Fibroblast of peridontal ligament (primary cell): ENCODE measurements around the gene TIGAR.
A peak's percentile ranks its signal among the peaks of the same experiment; 100 is the strongest.

Experiments
- DNase-seq: peaks from one replicate; pipeline ENCODE4 v3.0.0-alpha.2; 2010; ENCODE audit errors: extremely low read depth

Gene TIGAR

GRCh38 chr12:4378772-4379171 lies 57.8 kb downstream of the TIGAR start:
- no peak for DNase-seq

GRCh38 chr12:4379405-4379804 lies 58.4 kb downstream of the TIGAR start, which contains the start of gene FGF23:
Gene FGF23, minus strand, starts transcription at chr12:4379712. Its CDS starts 130 bp downstream, at chr12:4379582.
- peak; percentile 14 for DNase-seq

GRCh38 chr12:4380332-4380731 lies 59.3 kb downstream of the TIGAR start:
- DNase-seq, result no peak

GRCh38 chr12:4383304-4383865 lies 62.4 kb downstream of the TIGAR start:
- DNase-seq, result no peak

GRCh38 chr12:4386801-4387200 lies 65.8 kb downstream of the TIGAR start:
- no peak for DNase-seq

GRCh38 chr12:4387607-4388006 lies 66.6 kb downstream of the TIGAR start:
- DNase-seq, result no peak

- DNase-seq, result no peak
Measured at GRCh38 chr12:4388032-4388431, 67.0 kb downstream of the TIGAR start.

- no peak for DNase-seq
Measured at GRCh38 chr12:4388662-4389061, 67.6 kb downstream of the TIGAR start.

GRCh38 chr12:4392223-4392742 lies 71.3 kb downstream of the TIGAR start:
- DNase-seq, result no peak

GRCh38 chr12:4393211-4393610 lies 72.2 kb downstream of the TIGAR start:
- DNase-seq, result no peak

GRCh38 chr12:4395818-4396217 lies 74.8 kb downstream of the TIGAR start:
- DNase-seq, result no peak

GRCh38 chr12:4401117-4401516 lies 80.1 kb downstream of the TIGAR start:
- DNase-seq, result no peak

- DNase-seq, result no peak
Measured at GRCh38 chr12:4402996-4403395, 82.0 kb downstream of the TIGAR start.
